SK-N-SH treated with all-trans-retinoic acid at 6 μM for 48 hours (cell line): ENCODE data around the gene GET3.
A peak's percentile ranks its signal among the peaks of the same experiment; 100 is the strongest.
"Not testable (repeated sequence)": the region's sequence is repeated elsewhere in the genome, so short reads cannot be mapped to it uniquely, and the experiment has no call there.

ENCODE experiments used
- ATAC-seq: fragments of 200-7000 bp; cut with Tn5 transposase; 3 replicates; pipeline ENCODE4 v1.9.1; 2020; ENCODE audit warnings: mild to moderate bottlenecking, moderate library complexity
- ARNTL ChIP-seq: fragments of 450-650 bp; formaldehyde crosslinking; IDR thresholded peaks from 2 replicates; pipeline ENCODE4 v1.5.0; 2020; ENCODE audit warnings: low read depth, mild to moderate bottlenecking, moderate library complexity, borderline replicate concordance
- BACH2 ChIP-seq: fragments of 250-450 bp; sonication (Bioruptor Pico); IDR thresholded peaks from 2 replicates; pipeline ENCODE4 v1.9.0; 2021; ENCODE audit warnings: mild to moderate bottlenecking, borderline replicate concordance
- CSDC2 ChIP-seq: fragments of 250-450 bp; sonication (Bioruptor Pico); IDR thresholded peaks from 2 replicates; pipeline ENCODE4 v1.5.0; 2020; ENCODE audit warnings: mild to moderate bottlenecking, moderate library complexity
- ESRRG ChIP-seq: fragments of 250-450 bp; sonication (Bioruptor Pico); IDR thresholded peaks from 2 replicates; pipeline ENCODE4 v1.6.1; 2021; ENCODE audit warnings: mild to moderate bottlenecking
- GLIS3 ChIP-seq: fragments of 250-450 bp; sonication (Bioruptor Pico); IDR thresholded peaks from 2 replicates; pipeline ENCODE4 v1.5.0; 2020; ENCODE audit warnings: mild to moderate bottlenecking, moderate library complexity
- ISL1 ChIP-seq: fragments of 250-450 bp; sonication (Bioruptor Pico); IDR thresholded peaks from 2 replicates; pipeline ENCODE4 v2.1.2; 2022; ENCODE audit warnings: mild to moderate bottlenecking, moderate library complexity
- OSR1 ChIP-seq: fragments of 250-450 bp; sonication (Bioruptor Pico); IDR thresholded peaks from 2 replicates; pipeline ENCODE4 v1.8.0; 2022; ENCODE audit warnings: moderate library complexity, mild to moderate bottlenecking, inconsistent platforms
- PPARA ChIP-seq: fragments of 250-450 bp; sonication (Bioruptor Pico); IDR thresholded peaks from 2 replicates; pipeline ENCODE4 v1.5.0; 2020; ENCODE audit warnings: mild to moderate bottlenecking, borderline replicate concordance
- RARB ChIP-seq: fragments of 250-450 bp; sonication (Bioruptor Pico); IDR thresholded peaks from 2 replicates; pipeline ENCODE4 v1.8.0; 2021; ENCODE audit warnings: mild to moderate bottlenecking, moderate library complexity
- SNAI2 ChIP-seq: fragments of 250-450 bp; sonication (Bioruptor Pico); IDR thresholded peaks from 2 replicates; pipeline ENCODE4 v1.5.0; 2020; ENCODE audit warnings: mild to moderate bottlenecking, moderate library complexity
- TCF4 ChIP-seq: fragments of 250-450 bp; sonication (Bioruptor Pico); IDR thresholded peaks from 2 replicates; pipeline ENCODE4 v1.8.0; 2021; ENCODE audit warnings: mild to moderate bottlenecking, moderate library complexity, borderline replicate concordance
- TOX ChIP-seq: fragments of 250-450 bp; sonication (Bioruptor Pico); IDR thresholded peaks from 2 replicates; pipeline ENCODE4 v1.8.0; 2021; ENCODE audit warnings: mild to moderate bottlenecking, moderate library complexity, borderline replicate concordance
- ZC3H10 ChIP-seq: fragments of 250-450 bp; sonication (Bioruptor Pico); IDR thresholded peaks from 2 replicates; pipeline ENCODE4 v1.5.1; 2021; ENCODE audit warnings: mild to moderate bottlenecking, moderate library complexity
- ZNF565 ChIP-seq: fragments of 450-650 bp; formaldehyde crosslinking; conservative IDR thresholded peaks from 2 replicates; pipeline ENCODE4 v1.5.0; 2020; ENCODE audit warnings: low read depth, mild to moderate bottlenecking, moderate library complexity
- ZNF70 ChIP-seq: fragments of 450-650 bp; formaldehyde crosslinking; IDR thresholded peaks from 2 replicates; pipeline ENCODE4 v1.5.0; 2020; ENCODE audit warnings: mild to moderate bottlenecking, moderate library complexity
- ZNF8 ChIP-seq: fragments of 450-650 bp; formaldehyde crosslinking; IDR thresholded peaks from 2 replicates; pipeline ENCODE4 v1.5.0; 2020; ENCODE audit warnings: mild to moderate bottlenecking, moderate library complexity
- TF ChIP-seq, protein P1 (sequence below): fragments of 250-450 bp; sonication (Bioruptor Pico); IDR thresholded peaks from 2 replicates; pipeline ENCODE4 v1.8.0; 2021; ENCODE audit warnings: low read depth, mild to moderate bottlenecking, moderate library complexity, borderline replicate concordance
- TF ChIP-seq, protein P2 (sequence below): fragments of 250-450 bp; sonication (Bioruptor Pico); IDR thresholded peaks from 2 replicates; pipeline ENCODE4 v1.8.0; 2020; ENCODE audit warnings: mild to moderate bottlenecking, moderate library complexity, borderline replicate concordance
- TF ChIP-seq, protein P3 (sequence below): fragments of 250-450 bp; sonication (Bioruptor Pico); IDR thresholded peaks from 2 replicates; pipeline ENCODE4 v1.5.0; 2020; ENCODE audit warnings: mild to moderate bottlenecking, moderate library complexity
- TF ChIP-seq, protein P4 (sequence below): fragments of 250-450 bp; sonication (Bioruptor Pico); IDR thresholded peaks from 2 replicates; pipeline ENCODE4 v1.5.1; 2021; ENCODE audit warnings: mild to moderate bottlenecking, moderate library complexity

The GET3 gene

DNA sequence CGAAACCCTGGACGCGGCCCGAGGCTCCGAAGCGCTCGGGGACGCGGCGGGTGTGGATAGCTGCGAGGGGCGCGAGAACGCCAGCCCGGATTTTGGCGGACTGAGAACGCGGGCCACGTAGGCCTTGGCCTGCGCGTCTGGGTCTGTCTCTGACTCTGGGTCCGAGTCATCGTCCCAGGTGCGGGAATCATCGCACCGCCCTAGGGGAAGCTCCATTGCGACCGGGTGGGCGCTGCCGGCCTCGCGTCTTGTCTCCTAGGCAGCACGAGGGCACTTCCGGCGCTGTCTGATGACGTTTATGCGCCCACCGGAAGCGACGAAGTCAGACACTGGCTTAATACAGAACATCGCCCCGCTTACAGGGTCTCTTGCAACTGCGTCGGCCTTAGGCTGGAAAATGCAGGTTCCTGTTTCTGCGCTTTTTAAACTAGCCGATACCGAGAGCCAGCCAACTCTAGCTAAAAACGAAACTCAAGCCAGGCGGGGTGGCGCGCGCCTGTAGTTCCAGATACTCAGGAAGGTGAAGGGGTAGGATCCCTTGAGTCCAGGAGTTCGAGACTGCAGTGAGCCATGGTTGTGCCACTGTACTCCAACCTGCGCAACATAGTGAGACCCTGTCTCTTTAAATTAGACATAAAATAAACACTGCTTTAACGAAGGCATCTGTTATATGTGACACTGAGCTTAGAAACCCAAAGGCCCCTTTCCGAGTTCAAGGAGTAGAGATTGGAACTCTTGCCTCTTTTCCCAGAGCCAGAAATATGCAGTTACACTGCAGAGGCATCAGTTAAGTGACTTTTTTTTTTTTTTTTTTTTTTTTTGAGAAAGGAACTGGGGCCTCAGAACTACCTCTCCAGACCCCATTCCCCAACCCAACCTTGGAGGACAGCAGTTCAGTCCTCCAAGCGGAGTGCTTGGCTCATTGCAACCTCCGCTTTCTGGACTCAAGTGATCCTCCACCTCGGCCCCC is 40.6 kb upstream of the GET3 start, which contains the start of gene FBXW9 (continued):
- TF ChIP-seq SNAI2, result no peak
- TF ChIP-seq, protein P1, sequence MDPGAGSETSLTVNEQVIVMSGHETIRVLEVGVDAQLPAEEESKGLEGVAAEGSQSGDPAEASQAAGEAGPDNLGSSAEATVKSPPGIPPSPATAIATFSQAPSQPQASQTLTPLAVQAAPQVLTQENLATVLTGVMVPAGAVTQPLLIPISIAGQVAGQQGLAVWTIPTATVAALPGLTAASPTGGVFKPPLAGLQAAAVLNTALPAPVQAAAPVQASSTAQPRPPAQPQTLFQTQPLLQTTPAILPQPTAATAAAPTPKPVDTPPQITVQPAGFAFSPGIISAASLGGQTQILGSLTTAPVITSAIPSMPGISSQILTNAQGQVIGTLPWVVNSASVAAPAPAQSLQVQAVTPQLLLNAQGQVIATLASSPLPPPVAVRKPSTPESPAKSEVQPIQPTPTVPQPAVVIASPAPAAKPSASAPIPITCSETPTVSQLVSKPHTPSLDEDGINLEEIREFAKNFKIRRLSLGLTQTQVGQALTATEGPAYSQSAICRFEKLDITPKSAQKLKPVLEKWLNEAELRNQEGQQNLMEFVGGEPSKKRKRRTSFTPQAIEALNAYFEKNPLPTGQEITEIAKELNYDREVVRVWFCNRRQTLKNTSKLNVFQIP, result no peak
- no peak for TF ChIP-seq ZC3H10 (CRISPR knock-in tag)
- TF ChIP-seq CSDC2 (CRISPR knock-in tag), result no peak
- TF ChIP-seq RARB, result no peak; the same call in 1 of the 2 replicates
- 0 out of 2 replicates have a peak, but pooled peaks have one; percentile 22 for TF ChIP-seq ZNF8 (CRISPR knock-in tag)
- TF ChIP-seq ARNTL, result no peak
- no peak for TF ChIP-seq OSR1

DNA sequence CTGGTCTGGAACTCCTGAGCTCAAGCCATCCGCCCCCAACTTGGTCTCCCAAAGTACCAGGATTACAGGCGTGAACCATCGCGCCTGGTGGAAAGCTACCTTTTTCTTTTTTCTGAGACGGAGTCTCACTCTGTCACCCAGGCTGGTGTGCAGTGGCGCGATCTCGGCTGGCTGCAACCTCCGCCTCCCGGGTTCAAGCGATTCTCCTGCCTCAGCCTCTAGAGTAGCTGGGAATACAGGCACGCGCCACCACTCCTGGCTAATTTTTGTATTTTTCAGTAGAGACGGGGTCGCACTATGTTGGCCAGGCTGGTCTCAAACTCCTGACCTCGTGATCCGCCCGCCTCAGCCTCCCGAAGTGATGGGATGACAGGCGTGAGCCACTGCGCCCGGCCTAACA is 39.9 kb upstream of the GET3 start:
- ATAC-seq, result not testable (repeated sequence)

DNA sequence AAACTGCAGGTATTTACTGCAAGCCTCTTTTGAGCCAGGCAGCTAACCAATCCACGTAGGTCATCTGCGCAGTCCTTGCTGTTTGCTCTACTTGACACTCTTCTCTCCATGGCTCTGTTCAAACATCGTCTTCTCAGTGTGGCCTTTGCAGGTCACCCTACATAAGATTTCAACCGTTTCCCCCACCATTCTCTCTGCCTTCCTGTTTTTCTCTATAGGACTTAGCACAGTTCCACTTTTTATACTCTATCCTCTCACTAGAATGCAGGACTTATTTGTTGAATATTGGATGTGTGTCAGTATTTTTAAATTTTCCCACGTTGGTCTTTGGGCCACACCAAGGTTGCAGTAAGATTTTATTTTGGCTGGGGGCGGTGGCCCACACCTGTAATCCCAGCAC is 39.2 kb upstream of the GET3 start:
- TF ChIP-seq ZNF8 (CRISPR knock-in tag) (no peak), ARNTL (no peak), TOX (CRISPR knock-in tag) (no peak), BACH2 (CRISPR knock-in tag) (no peak)
- ATAC-seq, result no peak

DNA sequence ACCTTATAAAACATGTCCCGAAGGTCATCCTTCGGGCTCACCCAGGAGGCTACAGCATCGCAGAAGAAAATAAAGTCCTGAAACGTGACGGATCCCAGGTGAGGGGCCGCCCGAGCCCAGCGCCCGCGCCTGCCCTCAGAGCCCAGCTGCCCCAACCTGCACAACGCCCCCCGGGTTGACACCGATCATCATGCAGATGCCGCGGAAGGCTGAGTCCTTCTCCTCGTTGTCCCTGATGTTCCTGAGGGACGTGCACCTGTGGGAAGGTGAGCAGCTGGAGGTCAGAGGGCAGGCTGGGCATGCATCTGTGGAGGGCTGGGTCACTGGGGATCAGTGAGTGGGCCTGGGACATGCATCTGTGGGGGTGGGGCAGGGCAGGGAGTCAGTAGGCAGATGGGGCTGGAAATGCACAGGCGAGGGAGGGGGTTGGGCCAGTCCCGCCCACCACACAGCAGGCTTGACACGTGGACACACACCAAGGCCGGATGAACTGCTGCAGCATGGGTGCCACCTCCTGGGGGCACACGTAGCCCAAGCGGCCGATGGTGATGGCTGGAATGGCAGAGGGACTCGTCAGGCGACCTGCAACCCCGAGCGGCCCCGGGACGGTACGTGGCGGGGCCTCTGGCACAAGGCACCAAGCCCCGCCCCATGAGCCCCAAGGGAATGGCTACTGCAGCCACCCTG is 35.6 kb upstream of the GET3 start:
- no peak for ATAC-seq
- TF ChIP-seq ZNF70 (CRISPR knock-in tag) (no peak), GLIS3 (CRISPR knock-in tag) (no peak)
- TF ChIP-seq, all 23 proteins: peak for 0

DNA sequence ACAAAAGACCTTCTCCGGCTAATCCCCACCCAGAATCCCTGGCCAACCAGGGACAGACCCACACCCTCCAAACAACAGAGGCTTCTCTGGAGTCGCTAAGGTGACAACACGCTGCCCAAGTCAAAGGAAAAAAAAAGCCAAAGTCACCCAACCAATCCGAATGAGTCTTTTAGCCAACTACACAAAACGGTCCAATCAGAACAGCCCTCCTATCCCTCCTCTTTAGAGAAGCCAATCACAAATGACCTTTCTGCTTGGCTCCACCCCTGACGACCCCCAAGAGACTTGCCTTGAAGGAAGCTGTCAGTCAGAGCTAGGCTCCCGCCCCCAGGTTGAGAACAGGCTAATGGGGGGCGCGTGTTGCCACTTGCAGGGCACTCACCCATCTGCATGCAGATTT is 34.3 kb upstream of the GET3 start:
- ATAC-seq, result peak; percentile 71
- TF ChIP-seq, protein P2, sequence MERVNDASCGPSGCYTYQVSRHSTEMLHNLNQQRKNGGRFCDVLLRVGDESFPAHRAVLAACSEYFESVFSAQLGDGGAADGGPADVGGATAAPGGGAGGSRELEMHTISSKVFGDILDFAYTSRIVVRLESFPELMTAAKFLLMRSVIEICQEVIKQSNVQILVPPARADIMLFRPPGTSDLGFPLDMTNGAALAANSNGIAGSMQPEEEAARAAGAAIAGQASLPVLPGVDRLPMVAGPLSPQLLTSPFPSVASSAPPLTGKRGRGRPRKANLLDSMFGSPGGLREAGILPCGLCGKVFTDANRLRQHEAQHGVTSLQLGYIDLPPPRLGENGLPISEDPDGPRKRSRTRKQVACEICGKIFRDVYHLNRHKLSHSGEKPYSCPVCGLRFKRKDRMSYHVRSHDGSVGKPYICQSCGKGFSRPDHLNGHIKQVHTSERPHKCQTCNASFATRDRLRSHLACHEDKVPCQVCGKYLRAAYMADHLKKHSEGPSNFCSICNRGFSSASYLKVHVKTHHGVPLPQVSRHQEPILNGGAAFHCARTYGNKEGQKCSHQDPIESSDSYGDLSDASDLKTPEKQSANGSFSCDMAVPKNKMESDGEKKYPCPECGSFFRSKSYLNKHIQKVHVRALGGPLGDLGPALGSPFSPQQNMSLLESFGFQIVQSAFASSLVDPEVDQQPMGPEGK (CRISPR knock-in tag), result no peak
- TF ChIP-seq, protein P3, sequence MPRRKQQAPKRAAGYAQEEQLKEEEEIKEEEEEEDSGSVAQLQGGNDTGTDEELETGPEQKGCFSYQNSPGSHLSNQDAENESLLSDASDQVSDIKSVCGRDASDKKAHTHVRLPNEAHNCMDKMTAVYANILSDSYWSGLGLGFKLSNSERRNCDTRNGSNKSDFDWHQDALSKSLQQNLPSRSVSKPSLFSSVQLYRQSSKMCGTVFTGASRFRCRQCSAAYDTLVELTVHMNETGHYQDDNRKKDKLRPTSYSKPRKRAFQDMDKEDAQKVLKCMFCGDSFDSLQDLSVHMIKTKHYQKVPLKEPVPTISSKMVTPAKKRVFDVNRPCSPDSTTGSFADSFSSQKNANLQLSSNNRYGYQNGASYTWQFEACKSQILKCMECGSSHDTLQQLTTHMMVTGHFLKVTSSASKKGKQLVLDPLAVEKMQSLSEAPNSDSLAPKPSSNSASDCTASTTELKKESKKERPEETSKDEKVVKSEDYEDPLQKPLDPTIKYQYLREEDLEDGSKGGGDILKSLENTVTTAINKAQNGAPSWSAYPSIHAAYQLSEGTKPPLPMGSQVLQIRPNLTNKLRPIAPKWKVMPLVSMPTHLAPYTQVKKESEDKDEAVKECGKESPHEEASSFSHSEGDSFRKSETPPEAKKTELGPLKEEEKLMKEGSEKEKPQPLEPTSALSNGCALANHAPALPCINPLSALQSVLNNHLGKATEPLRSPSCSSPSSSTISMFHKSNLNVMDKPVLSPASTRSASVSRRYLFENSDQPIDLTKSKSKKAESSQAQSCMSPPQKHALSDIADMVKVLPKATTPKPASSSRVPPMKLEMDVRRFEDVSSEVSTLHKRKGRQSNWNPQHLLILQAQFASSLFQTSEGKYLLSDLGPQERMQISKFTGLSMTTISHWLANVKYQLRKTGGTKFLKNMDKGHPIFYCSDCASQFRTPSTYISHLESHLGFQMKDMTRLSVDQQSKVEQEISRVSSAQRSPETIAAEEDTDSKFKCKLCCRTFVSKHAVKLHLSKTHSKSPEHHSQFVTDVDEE (CRISPR knock-in tag), result no peak
- no peak for TF ChIP-seq ZNF565 (CRISPR knock-in tag)
- TF ChIP-seq TOX (CRISPR knock-in tag), result no peak
- TF ChIP-seq TCF4, result no peak
- TF ChIP-seq PPARA (CRISPR knock-in tag), result no peak
- TF ChIP-seq GLIS3 (CRISPR knock-in tag), result no peak
- no peak for TF ChIP-seq ZC3H10 (CRISPR knock-in tag)
- no peak for TF ChIP-seq ZNF8 (CRISPR knock-in tag)
- no peak for TF ChIP-seq ESRRG
- TF ChIP-seq, protein P4, sequence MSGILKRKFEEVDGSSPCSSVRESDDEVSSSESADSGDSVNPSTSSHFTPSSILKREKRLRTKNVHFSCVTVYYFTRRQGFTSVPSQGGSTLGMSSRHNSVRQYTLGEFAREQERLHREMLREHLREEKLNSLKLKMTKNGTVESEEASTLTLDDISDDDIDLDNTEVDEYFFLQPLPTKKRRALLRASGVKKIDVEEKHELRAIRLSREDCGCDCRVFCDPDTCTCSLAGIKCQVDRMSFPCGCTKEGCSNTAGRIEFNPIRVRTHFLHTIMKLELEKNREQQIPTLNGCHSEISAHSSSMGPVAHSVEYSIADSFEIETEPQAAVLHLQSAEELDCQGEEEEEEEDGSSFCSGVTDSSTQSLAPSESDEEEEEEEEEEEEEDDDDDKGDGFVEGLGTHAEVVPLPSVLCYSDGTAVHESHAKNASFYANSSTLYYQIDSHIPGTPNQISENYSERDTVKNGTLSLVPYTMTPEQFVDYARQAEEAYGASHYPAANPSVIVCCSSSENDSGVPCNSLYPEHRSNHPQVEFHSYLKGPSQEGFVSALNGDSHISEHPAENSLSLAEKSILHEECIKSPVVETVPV (CRISPR knock-in tag), result no peak
- TF ChIP-seq, protein P1, result no peak
- TF ChIP-seq BACH2 (CRISPR knock-in tag), result no peak
- TF ChIP-seq RARB, result no peak
- no peak for TF ChIP-seq OSR1
- TF ChIP-seq ISL1 (CRISPR knock-in tag), result no peak
- TF ChIP-seq CSDC2 (CRISPR knock-in tag), result no peak
